ENCODE results near the gene OR2A42.
"Not testable (repeated sequence)": the region's sequence is repeated elsewhere in the genome, so short reads cannot be mapped to it uniquely, and the experiment has no call there.

DNA sequence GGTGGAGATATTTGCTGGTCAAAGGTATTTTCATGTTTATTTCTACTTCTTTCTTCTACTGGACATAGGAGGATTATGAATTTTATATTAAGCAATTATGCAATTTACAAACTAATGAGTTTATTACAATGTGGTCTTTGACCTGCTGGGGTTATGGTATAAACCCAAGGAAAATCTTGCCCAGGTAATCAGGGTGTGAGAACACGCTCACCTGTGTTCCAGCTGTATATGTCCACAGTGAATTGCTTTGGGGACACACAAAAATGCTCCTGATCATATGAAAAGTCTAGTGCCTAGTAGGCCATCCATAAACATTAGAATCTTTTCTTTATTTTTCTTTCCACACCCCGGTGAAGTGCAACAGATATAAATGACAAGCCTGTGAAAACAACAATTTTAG, at the start of gene OR2A42:
- TF ChIP-seq EZH2 (optimal IDR thresholded peaks at IDR 0.05; ENCODE audit: low read depth, low read length); EZH2phosphoT487 (IDR thresholded peaks at IDR 0.05; ENCODE audit: low read length): not testable (repeated sequence)
- TF ChIP-seq, protein P1, sequence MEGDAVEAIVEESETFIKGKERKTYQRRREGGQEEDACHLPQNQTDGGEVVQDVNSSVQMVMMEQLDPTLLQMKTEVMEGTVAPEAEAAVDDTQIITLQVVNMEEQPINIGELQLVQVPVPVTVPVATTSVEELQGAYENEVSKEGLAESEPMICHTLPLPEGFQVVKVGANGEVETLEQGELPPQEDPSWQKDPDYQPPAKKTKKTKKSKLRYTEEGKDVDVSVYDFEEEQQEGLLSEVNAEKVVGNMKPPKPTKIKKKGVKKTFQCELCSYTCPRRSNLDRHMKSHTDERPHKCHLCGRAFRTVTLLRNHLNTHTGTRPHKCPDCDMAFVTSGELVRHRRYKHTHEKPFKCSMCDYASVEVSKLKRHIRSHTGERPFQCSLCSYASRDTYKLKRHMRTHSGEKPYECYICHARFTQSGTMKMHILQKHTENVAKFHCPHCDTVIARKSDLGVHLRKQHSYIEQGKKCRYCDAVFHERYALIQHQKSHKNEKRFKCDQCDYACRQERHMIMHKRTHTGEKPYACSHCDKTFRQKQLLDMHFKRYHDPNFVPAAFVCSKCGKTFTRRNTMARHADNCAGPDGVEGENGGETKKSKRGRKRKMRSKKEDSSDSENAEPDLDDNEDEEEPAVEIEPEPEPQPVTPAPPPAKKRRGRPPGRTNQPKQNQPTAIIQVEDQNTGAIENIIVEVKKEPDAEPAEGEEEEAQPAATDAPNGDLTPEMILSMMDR (IDR thresholded peaks at IDR 0.05; ENCODE audit: low read length): not testable (repeated sequence)

Data from MM.1S (cell line).